Activated naive CD8-positive, alpha-beta T cell treated with anti-CD3 and anti-CD28 coated beads, Interleukin-2, amount 10 ng/mL, durations not matched to agents 7 days and 5 days (primary cell): Measurements from ENCODE around the gene TMEM63B. TPM values are rescaled to one million over a fixed set of nuclear protein-coding genes. Genes with fewer than 3 reads are reported as not detected.
"Not testable (repeated sequence)": the region's sequence is repeated elsewhere in the genome, so short reads cannot be mapped to it uniquely, and the experiment has no call there.

Experiments
- ATAC-seq: fragments of 150-1000 bp; cut with Tn5 transposase; one replicate; pipeline ENCODE4 v1.10.0; 2021; ENCODE audit warnings: low read depth, moderate library complexity
- POLR2A ChIA-PET: fragments of 350-600 bp; sonication (Branson Sonifier 250); formaldehyde crosslinking; loops from one replicate; lab custom pipeline; 2021; ENCODE audit warnings: antibody characterized with exemption; lab: Charles Lee
- DNase-seq: peaks from one replicate; pipeline ENCODE4 v3.0.0; 2021
- H3K27ac Mint-ChIP-seq: one replicate; pipeline ENCODE4 v1.8.0; 2022; ENCODE audit warnings: mild to moderate bottlenecking, mixed read lengths
- H3K27me3 Mint-ChIP-seq: one replicate; pipeline ENCODE4 v1.8.0; 2022; ENCODE audit warnings: mild to moderate bottlenecking, moderate library complexity, mixed read lengths
- H3K36me3 Mint-ChIP-seq: one replicate; pipeline ENCODE4 v1.8.0; 2021; ENCODE audit warnings: mild to moderate bottlenecking, mixed read lengths
- H3K4me1 Mint-ChIP-seq: one replicate; pipeline ENCODE4 v1.8.0; 2021; ENCODE audit warnings: mixed read lengths
- H3K4me3 Mint-ChIP-seq: one replicate; pipeline ENCODE4 v1.8.0; 2022; ENCODE audit warnings: mild to moderate bottlenecking, moderate library complexity, mixed read lengths
- H3K9me3 Mint-ChIP-seq: one replicate; pipeline ENCODE4 v1.8.0; 2021; ENCODE audit warnings: mixed read lengths
- total RNA-seq, 2 experiments: library from RNA; stranded (reverse); gene quantifications; one replicate each; pipeline ENCODE4 v1.2.3, GENCODE V29; 2021

Gene TMEM63B
- total RNA-seq, 2 experiments from 2014 or later: 20.8 to 21.8 TPM

DNA sequence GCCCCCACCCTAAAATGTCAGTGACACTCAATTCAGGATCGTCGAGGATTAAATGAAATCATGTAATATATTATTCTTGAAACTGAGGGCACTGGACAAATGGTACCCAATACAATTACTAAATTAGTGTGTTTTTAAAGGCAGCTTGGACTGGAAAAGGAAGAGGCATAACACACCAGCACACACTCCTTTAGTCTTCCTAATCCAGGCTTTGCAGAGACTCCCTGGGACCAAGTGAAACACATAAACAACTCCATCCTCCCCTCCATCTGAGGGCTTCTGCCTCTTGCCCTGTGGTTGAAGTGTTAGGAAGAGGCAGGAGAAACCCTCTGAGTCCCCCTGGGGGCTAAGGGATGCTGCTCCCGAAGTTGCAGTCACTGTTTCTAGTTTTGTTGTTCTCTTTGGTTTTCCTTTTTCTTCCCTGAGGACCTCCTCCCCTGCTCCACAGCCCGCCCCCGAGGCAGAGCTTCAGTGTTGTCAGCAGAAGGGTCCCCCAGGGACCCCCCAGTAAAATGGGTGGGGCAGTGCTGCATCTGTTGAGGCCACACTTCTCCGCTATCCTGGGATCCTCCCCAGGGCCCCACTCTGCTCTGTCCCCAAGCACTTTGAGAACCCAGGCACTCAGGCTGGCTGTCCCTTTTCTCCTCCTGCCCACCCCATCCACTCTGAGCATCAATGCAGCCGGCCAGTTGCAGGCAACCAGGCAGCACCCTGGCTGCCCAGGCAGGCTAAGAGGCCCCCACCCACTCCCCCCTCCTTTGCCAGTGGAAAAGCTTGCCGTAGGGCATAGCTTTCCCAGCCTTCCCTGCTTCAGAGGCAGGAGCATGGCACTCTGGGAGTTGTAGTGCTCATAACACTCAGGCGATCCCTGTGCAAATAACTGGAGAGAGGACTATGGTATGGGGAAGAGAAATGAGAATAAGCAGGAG is 5.9 kb downstream of the TMEM63B start:
- peak; percentile 27 for ATAC-seq
- Mint-ChIP-seq H3K4me3 (no peak overlapping the region), H3K27ac (no peak overlapping the region)

DNA sequence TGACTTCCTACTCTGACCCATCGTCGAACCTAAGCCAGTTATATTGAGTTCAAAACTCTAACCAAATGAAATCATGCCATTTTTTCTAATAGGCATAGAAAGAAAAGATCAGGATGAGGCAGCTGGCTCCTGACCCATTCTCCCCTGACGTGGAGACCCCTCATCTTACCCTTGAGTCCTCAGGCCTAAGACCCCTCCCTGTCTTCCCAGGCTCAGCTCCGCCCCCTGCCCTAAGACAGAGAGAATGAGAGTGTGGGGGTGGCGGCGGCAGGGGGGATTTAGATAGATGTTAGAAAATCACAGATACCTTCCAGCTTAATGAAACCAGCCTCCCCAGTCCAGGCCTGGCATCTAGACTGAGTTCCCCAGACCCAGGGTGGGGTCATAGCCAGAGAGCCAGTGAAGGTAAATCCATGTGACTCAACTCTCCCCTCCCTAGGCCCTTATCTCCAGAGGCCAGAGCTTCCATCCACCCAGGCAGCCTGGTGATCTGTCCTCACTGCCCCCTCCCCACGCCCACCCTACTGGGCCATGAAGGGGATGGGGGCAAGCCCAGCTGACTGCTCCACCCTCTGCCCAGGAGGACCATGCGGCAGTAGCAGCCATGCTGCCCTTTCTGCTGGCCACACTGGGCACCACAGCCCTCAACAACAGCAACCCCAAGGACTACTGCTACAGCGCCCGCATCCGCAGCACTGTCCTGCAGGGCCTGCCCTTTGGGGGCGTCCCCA is 6.8 kb downstream of the TMEM63B start:
- H3K27ac Mint-ChIP-seq: no peak overlapping the region
- no peak for ATAC-seq
- peaks cover 13% of the 10 kb centered on the region for H3K4me1 Mint-ChIP-seq
- H3K36me3 Mint-ChIP-seq: no peaks in the 10 kb centered on the region
- no peak overlapping the region for H3K4me3 Mint-ChIP-seq
- H3K9me3 Mint-ChIP-seq: no peaks in the 10 kb centered on the region
- H3K27me3 Mint-ChIP-seq: peaks cover 2% of the 10 kb centered on the region
- POLR2A ChIA-PET: no interaction called here
- DNase-seq: no peak

More for the DNA sequence above, 5.9 kb downstream of the TMEM63B start:
- H3K27me3 Mint-ChIP-seq: peaks cover 2% of the 10 kb centered on the region
- POLR2A ChIA-PET: interaction anchor here (1.0 kb wide), 1 partner anchor 10 kb away, joined by 3 read pairs; no protein-coding TSS in a partner anchor
- H3K4me1 Mint-ChIP-seq: peaks cover 17% of the 10 kb centered on the region
- H3K36me3 Mint-ChIP-seq: no peaks in the 10 kb centered on the region
- no peak for DNase-seq
- no peaks in the 10 kb centered on the region for H3K9me3 Mint-ChIP-seq

DNA sequence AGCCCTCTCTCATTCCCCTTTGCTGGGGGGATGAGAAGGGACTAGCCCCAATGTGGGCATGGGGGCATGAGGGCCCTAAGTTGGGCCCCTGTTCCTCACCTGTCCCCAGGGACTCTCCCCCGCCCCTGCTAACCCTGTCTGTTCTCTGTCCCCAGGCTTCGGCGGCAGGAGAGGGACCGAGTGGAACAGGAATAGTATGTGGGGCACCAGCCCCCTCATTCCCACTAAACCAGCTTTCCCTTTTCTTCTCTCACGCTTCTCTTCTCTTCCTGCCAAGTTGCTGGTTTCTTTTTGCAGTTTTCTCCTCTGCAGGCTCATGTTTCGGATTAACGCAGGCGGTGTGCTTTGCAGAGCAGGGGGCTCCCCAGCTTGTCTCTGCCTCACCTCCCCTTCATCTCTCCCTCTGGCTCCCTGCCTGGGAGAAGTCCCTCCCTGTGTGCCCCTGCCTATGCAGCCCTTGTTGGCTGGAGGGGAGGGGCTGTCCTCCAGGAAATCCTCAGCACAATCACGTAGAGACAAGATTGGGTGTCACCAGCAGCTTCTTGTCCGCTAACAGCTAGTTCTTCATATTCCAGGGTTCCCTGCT is 7.9 kb downstream of the TMEM63B start:
- peak overlapping the region; percentile 51 for H3K27ac Mint-ChIP-seq
- H3K9me3 Mint-ChIP-seq: no peaks in the 10 kb centered on the region
- no peaks in the 10 kb centered on the region for H3K27me3 Mint-ChIP-seq
- ATAC-seq: no peak
- peaks cover 5% of the 10 kb centered on the region for H3K4me1 Mint-ChIP-seq
- H3K4me3 Mint-ChIP-seq: no peak overlapping the region
- no peaks in the 10 kb centered on the region for H3K36me3 Mint-ChIP-seq
- POLR2A ChIA-PET: no interaction called here
- no peak for DNase-seq

DNA sequence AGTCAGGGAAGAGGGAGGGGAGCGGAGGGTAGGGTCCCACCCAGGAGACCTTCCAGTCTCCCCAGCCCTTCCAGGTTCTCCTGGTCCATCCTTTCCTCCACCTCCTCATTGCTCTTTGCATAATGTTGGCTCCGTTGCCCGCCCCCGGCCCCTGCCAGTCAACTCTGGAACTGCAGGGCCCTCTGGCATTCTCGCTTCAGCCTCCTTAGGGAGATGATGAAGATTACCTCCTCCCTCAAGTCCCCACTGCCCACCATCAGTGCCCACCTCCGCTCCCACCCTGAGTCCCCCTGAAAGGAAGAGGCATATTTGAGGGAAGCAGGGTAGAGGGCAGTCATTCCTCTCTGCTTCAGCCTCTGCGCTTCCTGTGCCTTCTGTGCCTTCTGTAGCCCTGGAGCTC is 8.5 kb downstream of the TMEM63B start:
- Mint-ChIP-seq H3K4me1 (peaks cover 5% of the 10 kb centered on the region), H3K27me3 (no peaks in the 10 kb centered on the region), H3K36me3 (peaks cover 5% of the 10 kb centered on the region), H3K9me3 (no peaks in the 10 kb centered on the region), H3K4me3 (no peak overlapping the region), H3K27ac (no peak overlapping the region)
- ATAC-seq (no peak), DNase-seq (no peak)
- POLR2A ChIA-PET: no interaction called here

DNA sequence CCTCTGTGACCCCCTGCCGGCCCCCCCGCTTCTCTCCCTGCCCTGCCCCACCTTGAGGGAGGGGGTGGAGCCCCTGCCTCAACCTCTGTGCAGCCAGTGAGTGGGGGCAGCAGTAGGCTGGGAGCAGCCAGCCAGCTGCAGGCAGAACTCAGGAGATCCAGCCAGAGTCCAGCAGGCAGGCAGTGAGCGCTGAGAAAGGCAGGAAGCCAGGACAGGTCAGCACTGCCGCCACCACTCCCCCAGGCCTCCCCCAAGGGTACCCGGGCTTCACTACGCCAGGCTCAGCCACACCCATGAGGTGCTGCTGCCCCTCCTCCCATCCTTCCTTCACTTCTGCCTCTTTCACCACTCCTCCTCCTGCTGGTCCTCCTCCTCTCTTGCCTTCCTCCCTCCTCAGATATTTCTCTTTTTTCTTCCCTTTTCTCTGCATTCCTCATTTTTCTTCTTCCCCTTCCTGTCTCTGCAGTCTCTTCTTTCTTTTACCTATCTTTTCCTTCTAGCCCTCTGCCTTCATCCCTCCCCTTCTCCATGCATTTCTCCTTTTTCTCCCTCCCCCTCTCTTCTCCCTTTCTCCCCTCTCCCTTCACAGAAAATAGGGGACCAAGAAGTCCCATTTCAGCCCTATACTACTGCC is 11.5 kb downstream of the TMEM63B start:
- no peak overlapping the region for H3K4me3 Mint-ChIP-seq
- no peak for ATAC-seq
- H3K4me1 Mint-ChIP-seq: peaks cover 4% of the 10 kb centered on the region
- peaks cover 6% of the 10 kb centered on the region for H3K36me3 Mint-ChIP-seq
- no peaks in the 10 kb centered on the region for H3K9me3 Mint-ChIP-seq
- no peak for DNase-seq
- H3K27me3 Mint-ChIP-seq: no peaks in the 10 kb centered on the region
- no peak overlapping the region for H3K27ac Mint-ChIP-seq
- POLR2A ChIA-PET: interaction anchor here (0.7 kb wide), 1 partner anchor 12 kb away, joined by 4 read pairs; no protein-coding TSS in a partner anchor

GRCh38 chr6:44139351-44139743 is 12.0 kb downstream of the TMEM63B start:
- DNase-seq (no peak), ATAC-seq (no peak)
- Mint-ChIP-seq H3K4me3 (no peak overlapping the region), H3K36me3 (peaks cover 6% of the 10 kb centered on the region), H3K27me3 (no peaks in the 10 kb centered on the region), H3K27ac (no peak overlapping the region), H3K9me3 (no peaks in the 10 kb centered on the region), H3K4me1 (peaks cover 2% of the 10 kb centered on the region)
- POLR2A ChIA-PET: interaction anchor here (0.7 kb wide), 1 partner anchor 12 kb away, joined by 4 read pairs; no protein-coding TSS in a partner anchor

DNA sequence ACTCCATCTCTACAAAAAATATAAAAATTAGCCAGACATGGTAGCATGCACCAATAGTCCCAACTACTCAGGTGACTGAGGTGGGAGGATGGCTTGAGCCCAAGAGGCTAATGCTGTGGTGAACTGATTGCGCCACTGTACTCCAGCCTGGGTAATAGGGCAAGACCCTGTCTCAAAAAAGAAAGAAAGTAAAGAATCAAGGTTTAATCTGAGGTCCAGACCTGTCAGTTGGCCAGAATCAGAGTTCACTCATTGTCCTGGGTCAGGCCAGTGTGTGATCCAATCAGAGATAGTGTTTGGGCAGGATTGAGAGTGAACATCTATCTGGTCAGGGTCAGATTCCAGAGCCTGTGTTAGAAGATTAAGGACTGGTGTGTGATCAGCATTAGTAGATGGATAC is 15.5 kb downstream of the TMEM63B start:
- ATAC-seq: no peak
- POLR2A ChIA-PET: interaction anchor here (0.6 kb wide), 1 partner anchor 124 kb away, joined by 3 read pairs; no protein-coding TSS in a partner anchor
- Mint-ChIP-seq H3K9me3 (no peaks in the 10 kb centered on the region), H3K27me3 (no peaks in the 10 kb centered on the region), H3K27ac (no peak overlapping the region), H3K36me3 (peaks cover 9% of the 10 kb centered on the region), H3K4me3 (no peak overlapping the region), H3K4me1 (peaks cover 4% of the 10 kb centered on the region)
- no peak for DNase-seq

GRCh38 chr6:44143731-44144130 is 16.4 kb downstream of the TMEM63B start:
- Mint-ChIP-seq H3K9me3 (no peaks in the 10 kb centered on the region), H3K27ac (no peak overlapping the region), H3K27me3 (no peaks in the 10 kb centered on the region), H3K4me1 (peaks cover 4% of the 10 kb centered on the region), H3K4me3 (no peak overlapping the region), H3K36me3 (peaks cover 10% of the 10 kb centered on the region)
- POLR2A ChIA-PET: no interaction called here
- ATAC-seq (no peak), DNase-seq (no peak)

DNA sequence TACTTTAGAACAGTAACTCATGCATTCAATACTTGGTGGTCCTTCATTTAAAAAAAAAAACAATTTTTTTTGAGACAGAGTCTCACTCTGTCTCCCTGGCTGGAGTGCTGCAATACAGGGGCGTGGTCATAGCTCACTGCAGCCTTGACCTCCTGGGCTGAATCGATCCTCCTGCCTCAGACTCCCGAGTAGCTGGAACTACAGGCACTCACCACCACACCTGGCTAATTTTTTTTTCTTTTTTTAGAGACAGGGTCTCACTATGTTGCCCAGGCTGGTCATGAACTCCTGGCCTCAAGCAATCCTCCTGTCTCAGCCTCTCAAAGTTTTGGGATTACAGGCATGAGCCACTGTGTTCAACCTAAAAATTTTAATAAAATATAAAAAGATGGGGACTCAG is 17.2 kb downstream of the TMEM63B start:
- DNase-seq, POLR2A ChIA-PET, H3K4me1 Mint-ChIP-seq, ATAC-seq, H3K9me3 Mint-ChIP-seq, H3K27ac Mint-ChIP-seq, H3K4me3 Mint-ChIP-seq, H3K27me3 Mint-ChIP-seq: not testable (repeated sequence)
- H3K36me3 Mint-ChIP-seq: peaks cover 15% of the 10 kb centered on the region

DNA sequence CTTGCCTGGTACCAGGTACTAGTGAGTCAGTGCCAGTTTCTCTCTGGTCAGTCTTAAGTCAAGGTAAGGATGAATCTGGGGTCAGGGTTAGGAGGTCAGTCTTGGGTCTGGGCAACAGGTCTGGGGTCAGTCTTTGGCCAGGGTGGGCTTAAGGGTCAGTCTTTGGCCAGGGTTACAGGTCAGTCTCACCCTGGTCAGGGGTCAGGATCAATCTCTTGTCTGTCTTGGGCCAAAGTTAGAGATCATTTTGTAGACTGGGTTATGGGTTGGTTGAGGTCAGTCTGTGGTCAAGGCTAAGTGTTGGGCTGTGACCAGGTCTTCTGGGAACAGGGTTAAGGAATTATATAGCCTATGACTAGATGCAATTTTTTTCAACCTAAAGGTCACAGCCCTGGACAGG is 18.5 kb downstream of the TMEM63B start:
- POLR2A ChIA-PET: no interaction called here
- Mint-ChIP-seq H3K4me3 (no peak overlapping the region), H3K27ac (no peak overlapping the region), H3K27me3 (no peaks in the 10 kb centered on the region), H3K9me3 (no peaks in the 10 kb centered on the region), H3K36me3 (peaks cover 10% of the 10 kb centered on the region), H3K4me1 (peaks cover 4% of the 10 kb centered on the region)
- no peak for DNase-seq
- ATAC-seq: no peak

- H3K27ac Mint-ChIP-seq: no peak overlapping the region
- no peak for ATAC-seq
- H3K27me3 Mint-ChIP-seq: no peaks in the 10 kb centered on the region
- H3K36me3 Mint-ChIP-seq: peaks cover 8% of the 10 kb centered on the region
- DNase-seq: no peak
- H3K4me3 Mint-ChIP-seq: no peak overlapping the region
- H3K9me3 Mint-ChIP-seq: no peaks in the 10 kb centered on the region
- POLR2A ChIA-PET: no interaction called here
- peaks cover 4% of the 10 kb centered on the region for H3K4me1 Mint-ChIP-seq
These were observed 19.3 kb downstream of the TMEM63B start for GRCh38 chr6:44146685-44147084.

DNA sequence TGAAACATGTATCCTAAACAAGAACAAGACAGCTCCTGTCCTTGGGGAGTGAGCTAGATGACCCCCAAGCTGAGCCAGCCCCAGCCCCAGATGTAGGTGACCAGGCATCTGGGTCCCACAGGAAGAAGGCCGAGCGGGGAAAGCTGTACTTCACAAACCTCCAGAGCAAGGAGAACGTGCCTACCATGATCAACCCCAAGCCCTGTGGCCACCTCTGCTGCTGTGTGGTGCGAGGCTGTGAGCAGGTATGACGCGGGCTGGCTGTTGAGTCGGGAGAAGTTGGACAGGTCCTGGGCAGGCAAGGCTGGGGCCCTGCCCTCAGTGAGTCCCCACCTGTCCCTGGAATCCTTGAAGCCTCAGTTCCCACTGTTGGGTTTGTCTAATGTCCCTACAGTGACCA is 19.9 kb downstream of the TMEM63B start:
- H3K4me1 Mint-ChIP-seq: peaks cover 4% of the 10 kb centered on the region
- H3K9me3 Mint-ChIP-seq: no peaks in the 10 kb centered on the region
- H3K27ac Mint-ChIP-seq: no peak overlapping the region
- H3K36me3 Mint-ChIP-seq: peaks cover 8% of the 10 kb centered on the region
- DNase-seq: no peak
- ATAC-seq: no peak
- no peak overlapping the region for H3K4me3 Mint-ChIP-seq
- no peaks in the 10 kb centered on the region for H3K27me3 Mint-ChIP-seq
- POLR2A ChIA-PET: no interaction called here

DNA sequence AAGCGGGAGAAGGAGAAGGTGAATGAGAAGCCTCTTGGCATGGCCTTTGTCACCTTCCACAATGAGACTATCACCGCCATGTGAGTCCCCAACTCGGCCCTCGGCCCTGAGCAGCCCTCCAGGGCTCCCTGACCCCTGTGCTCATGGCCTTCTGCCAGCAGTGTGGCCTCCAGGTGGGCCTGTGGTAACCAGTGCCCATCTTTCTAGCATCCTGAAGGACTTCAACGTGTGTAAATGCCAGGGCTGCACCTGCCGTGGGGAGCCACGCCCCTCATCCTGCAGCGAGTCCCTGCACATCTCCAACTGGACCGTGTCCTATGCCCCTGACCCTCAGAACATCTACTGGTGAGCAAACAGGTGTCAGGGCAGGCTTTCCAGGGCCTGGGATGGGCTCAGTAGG is 21.0 kb downstream of the TMEM63B start:
- ATAC-seq (no peak), DNase-seq (no peak)
- POLR2A ChIA-PET: no interaction called here
- Mint-ChIP-seq H3K27ac (no peak overlapping the region), H3K36me3 (peaks cover 8% of the 10 kb centered on the region), H3K9me3 (no peaks in the 10 kb centered on the region), H3K4me3 (no peak overlapping the region), H3K27me3 (no peaks in the 10 kb centered on the region), H3K4me1 (peaks cover 4% of the 10 kb centered on the region)
